HUES64 (cell line): ENCODE data around the gene TADA3.
"Not testable (repeated sequence)": the region's sequence is repeated elsewhere in the genome, so short reads cannot be mapped to it uniquely, and the experiment has no call there.

Experiments used
- H3K27ac ChIP-seq: 2 replicates; pipeline ENCODE4 v1.7.0; 2013; ENCODE audit warnings: low read depth, low read length, inconsistent platforms
- H3K27me3 ChIP-seq: 2 replicates; pipeline ENCODE4 v1.6.1; 2013; ENCODE audit warnings: mild to moderate bottlenecking, low read length; ENCODE audit not compliant: insufficient read depth
- H3K36me3 ChIP-seq: 2 replicates; pipeline ENCODE4 v1.6.1; 2013; ENCODE audit warnings: mild to moderate bottlenecking, low read length; ENCODE audit not compliant: insufficient read depth
- H3K4me1 ChIP-seq: 2 replicates; pipeline ENCODE4 v1.6.1; 2013; ENCODE audit warnings: mild to moderate bottlenecking, low read length, moderate library complexity; ENCODE audit not compliant: insufficient read depth
- H3K4me3 ChIP-seq: 2 replicates; pipeline ENCODE4 v1.5.1; 2013; ENCODE audit warnings: mild to moderate bottlenecking, low read length, moderate library complexity
- H3K9ac ChIP-seq: 2 replicates; pipeline ENCODE4 v1.6.1; 2013; ENCODE audit warnings: mild to moderate bottlenecking, low read depth, low read length
- H3K9me3 ChIP-seq: 2 replicates; pipeline ENCODE4 v1.6.1; 2013; ENCODE audit warnings: low read depth, low read length; ENCODE audit not compliant: insufficient read depth
- WGBS: fragments of 150-250, 120-280 bp; methylation state at CpG from one replicate; pipeline ENCODE4 v1.1.7; 2013; ENCODE audit warnings: missing lambda C conversion rate; 5-methylcytosine and 5-hydroxymethylcytosine counted together

TADA3 gene

GRCh38 chr3:9781978-9782603 is 10.2 kb downstream of the TADA3 start:
- 90% methylated on average over 3 of the region's 3 CpGs for WGBS
- no peaks in the 10 kb centered on the region for H3K4me1 ChIP-seq
- H3K27me3 ChIP-seq: no peaks in the 10 kb centered on the region
- H3K27ac ChIP-seq: no peak overlapping the region
- no peak overlapping the region for H3K4me3 ChIP-seq
- H3K9me3 ChIP-seq: no peaks in the 10 kb centered on the region
- H3K36me3 ChIP-seq: peaks cover 70% of the 10 kb centered on the region
- H3K9ac ChIP-seq: no peak overlapping the region

- Histone ChIP-seq H3K4me1 (no peaks in the 10 kb centered on the region), H3K9me3 (no peaks in the 10 kb centered on the region), H3K27ac (no peak overlapping the region), H3K27me3 (no peaks in the 10 kb centered on the region), H3K9ac (no peak overlapping the region), H3K36me3 (peaks cover 65% of the 10 kb centered on the region), H3K4me3 (no peak overlapping the region)
- 96% methylated on average over 1 of the region's 1 CpG for WGBS
These were observed 10.7 kb downstream of the TADA3 start for GRCh38 chr3:9781551-9781950.

GRCh38 chr3:9780910-9781309 is 11.4 kb downstream of the TADA3 start:
- Histone ChIP-seq H3K9me3 (no peaks in the 10 kb centered on the region), H3K27me3 (no peaks in the 10 kb centered on the region), H3K4me1 (no peaks in the 10 kb centered on the region), H3K36me3 (peaks cover 59% of the 10 kb centered on the region), H3K27ac (no peak overlapping the region), H3K4me3 (no peak overlapping the region), H3K9ac (no peak overlapping the region)
- over 99% methylated on average over 4 of the region's 4 CpGs for WGBS

- Histone ChIP-seq H3K4me1 (no peaks in the 10 kb centered on the region), H3K9me3 (no peaks in the 10 kb centered on the region), H3K27me3 (no peaks in the 10 kb centered on the region), H3K27ac (no peak overlapping the region), H3K9ac (no peak overlapping the region), H3K36me3 (peaks cover 55% of the 10 kb centered on the region), H3K4me3 (no peak overlapping the region)
- WGBS: 96% methylated on average over 10 of the region's 10 CpGs
These were observed 11.8 kb downstream of the TADA3 start for GRCh38 chr3:9780458-9780812.

- Histone ChIP-seq H3K27me3 (no peaks in the 10 kb centered on the region), H3K4me1 (no peaks in the 10 kb centered on the region), H3K9ac (no peak overlapping the region), H3K9me3 (no peaks in the 10 kb centered on the region), H3K36me3 (peaks cover 50% of the 10 kb centered on the region), H3K27ac (no peak overlapping the region), H3K4me3 (no peak overlapping the region)
- 92% methylated on average over 8 of the region's 8 CpGs for WGBS
These were observed 12.4 kb downstream of the TADA3 start for GRCh38 chr3:9779721-9780457.

- 86% methylated on average over 5 of the region's 6 CpGs for WGBS
- Histone ChIP-seq H3K27me3 (no peaks in the 10 kb centered on the region), H3K4me3 (no peak overlapping the region), H3K9me3 (no peaks in the 10 kb centered on the region), H3K36me3 (peaks cover 43% of the 10 kb centered on the region), H3K4me1 (no peaks in the 10 kb centered on the region), H3K9ac (no peak overlapping the region), H3K27ac (no peak overlapping the region)
These were observed 13.1 kb downstream of the TADA3 start for GRCh38 chr3:9779075-9779593.

- H3K36me3 ChIP-seq: peaks cover 37% of the 10 kb centered on the region
- no peaks in the 10 kb centered on the region for H3K9me3 ChIP-seq
- no peaks in the 10 kb centered on the region for H3K27me3 ChIP-seq
- H3K4me1 ChIP-seq: no peaks in the 10 kb centered on the region
- H3K9ac ChIP-seq: no peak overlapping the region
- 91% methylated on average over 5 of the region's 5 CpGs for WGBS
- no peak overlapping the region for H3K4me3 ChIP-seq
- H3K27ac ChIP-seq: no peak overlapping the region
These were observed 13.9 kb downstream of the TADA3 start for GRCh38 chr3:9778143-9779074.

GRCh38 chr3:9777694-9778021 is 14.6 kb downstream of the TADA3 start:
- H3K27me3 ChIP-seq: no peaks in the 10 kb centered on the region
- no peaks in the 10 kb centered on the region for H3K4me1 ChIP-seq
- H3K9me3 ChIP-seq: no peaks in the 10 kb centered on the region
- H3K4me3 ChIP-seq: no peak overlapping the region
- no CpG with 5 or more reads among the region's 1 CpG for WGBS
- peaks cover 31% of the 10 kb centered on the region for H3K36me3 ChIP-seq
- no peak overlapping the region for H3K27ac ChIP-seq
- no peak overlapping the region for H3K9ac ChIP-seq

GRCh38 chr3:9776896-9777693 is 15.2 kb downstream of the TADA3 start:
- WGBS: 80% methylated on average over 5 of the region's 5 CpGs
- H3K4me1 ChIP-seq: no peaks in the 10 kb centered on the region

GRCh38 chr3:9771007-9771406 is 21.3 kb downstream of the TADA3 start:
- H3K4me1 ChIP-seq, H3K4me3 ChIP-seq, H3K27ac ChIP-seq, H3K36me3 ChIP-seq, H3K27me3 ChIP-seq, H3K9ac ChIP-seq, H3K9me3 ChIP-seq: not testable (repeated sequence)
- 98% methylated on average over 2 of the region's 2 CpGs for WGBS

More at GRCh38 chr3:9776896-9777693, 15.2 kb downstream of the TADA3 start:
- H3K36me3 ChIP-seq: peaks cover 25% of the 10 kb centered on the region
- no peak overlapping the region for H3K27ac ChIP-seq
- H3K27me3 ChIP-seq: peaks cover 3% of the 10 kb centered on the region
- H3K9me3 ChIP-seq: no peaks in the 10 kb centered on the region
- no peak overlapping the region for H3K4me3 ChIP-seq
- no peak overlapping the region for H3K9ac ChIP-seq
